Stimulated activated CD8-positive, alpha-beta memory T cell treated with anti-CD3 and anti-CD28 coated beads, Interleukin-7, amount 100 ng/mL, for 48 hours (primary cell): ENCODE data around the gene LIG4.
"Not testable (repeated sequence)": the region's sequence is repeated elsewhere in the genome, so short reads cannot be mapped to it uniquely, and the experiment has no call there.

ENCODE experiments used
- DNase-seq, 2 donors: peaks; one replicate each; pipeline ENCODE4 v3.0.0-alpha.2; 2020; ENCODE audit warnings: low read depth in 1 of 2; ENCODE audit errors: extremely low read depth in 1 of 2

The LIG4 gene

GRCh38 chr13:108215436-108215835 is at the start of gene LIG4:
Gene LIG4, minus strand, starts transcription at chr13:108215536. Its CDS starts 4,268 bp downstream, at chr13:108211268.
- DNase-seq = peak; percentile 81 to 86

- no peak for DNase-seq
Measured at GRCh38 chr13:108263621-108264355, 48.5 kb upstream of the LIG4 start.

GRCh38 chr13:108257248-108257647 is 41.9 kb upstream of the LIG4 start:
- no peak for DNase-seq

- no peak for DNase-seq
Measured at GRCh38 chr13:108249150-108249549, 33.8 kb upstream of the LIG4 start.

GRCh38 chr13:108230377-108230776 is 15.0 kb upstream of the LIG4 start:
- no peak for DNase-seq

GRCh38 chr13:108227651-108228272 is 12.4 kb upstream of the LIG4 start:
- no peak for DNase-seq

- no peak for DNase-seq
Measured at GRCh38 chr13:108226184-108226583, 10.8 kb upstream of the LIG4 start.

- DNase-seq = no peak
Measured at GRCh38 chr13:108225440-108225839, 10.1 kb upstream of the LIG4 start.

GRCh38 chr13:108223687-108224503 is 8.6 kb upstream of the LIG4 start:
- no peak for DNase-seq

- no peak for DNase-seq
Measured at GRCh38 chr13:108220041-108220440, 4.7 kb upstream of the LIG4 start.

GRCh38 chr13:108218044-108218974 is 3.0 kb upstream of the LIG4 start, which contains the start of gene ABHD13:
Gene ABHD13, plus strand, starts transcription at chr13:108218392. Its CDS starts 10,827 bp downstream, at chr13:108229219.
- DNase-seq = peak; percentile 80 to 84

GRCh38 chr13:108217307-108218043 is 2.1 kb upstream of the LIG4 start:
- not testable (repeated sequence) for DNase-seq

- no peak for DNase-seq
Measured at GRCh38 chr13:108214441-108215271, 680 bp downstream of the LIG4 start.

GRCh38 chr13:108213946-108214345 is 1.4 kb downstream of the LIG4 start:
- no peak for DNase-seq

GRCh38 chr13:108212886-108213285 is 2.5 kb downstream of the LIG4 start:
- no peak for DNase-seq

- DNase-seq = no peak
Measured at GRCh38 chr13:108210551-108210950, 4.8 kb downstream of the LIG4 start.

GRCh38 chr13:108200781-108201398 is 14.4 kb downstream of the LIG4 start:
- no peak for DNase-seq

GRCh38 chr13:108195861-108196260 is 19.5 kb downstream of the LIG4 start:
- DNase-seq = no peak
